HepG2 (cell line): ENCODE measurements around the gene IL11RA. TPM values are rescaled to one million over a fixed set of nuclear protein-coding genes. Genes with fewer than 3 reads are reported as not detected.
A peak's percentile ranks its signal among the peaks of the same experiment; 100 is the strongest.

Experiments used
- ASH2L ChIP-seq: fragments of 300-600, 200-600 bp; sonication (generic); IDR thresholded peaks from 2 replicates; pipeline ENCODE4 v1.7.0; 2017; ENCODE audit warnings: low read depth, mild to moderate bottlenecking, moderate library complexity, mixed read lengths, low read length; ENCODE audit not compliant: insufficient read length
- CHD2 ChIP-seq: IDR thresholded peaks from 2 replicates; pipeline ENCODE4 v1.6.1; 2011; ENCODE audit warnings: low read depth, low read length, improper control_type of control experiment
- ELF1 ChIP-seq: sonication (generic); formaldehyde crosslinking; IDR thresholded peaks from 2 replicates; pipeline ENCODE4 v1.4.0; 2020; ENCODE audit warnings: missing genetic modification reagents
- ELF4 ChIP-seq: sonication (generic); formaldehyde crosslinking; IDR thresholded peaks from 2 replicates; pipeline ENCODE4 v1.5.0; 2020; ENCODE audit warnings: missing genetic modification reagents, mild to moderate bottlenecking, moderate library complexity, borderline replicate concordance
- FOXA3 ChIP-seq: IDR thresholded peaks from 2 replicates; pipeline ENCODE4 v1.6.1; 2016; ENCODE audit warnings: missing genetic modification reagents, missing compliant biosample characterization
- KDM1A ChIP-seq: IDR thresholded peaks from 2 replicates; pipeline ENCODE4 v1.6.1; 2016; ENCODE audit warnings: missing compliant biosample characterization
- NCOA1 ChIP-seq: sonication (generic); formaldehyde crosslinking; IDR thresholded peaks from 2 replicates; pipeline ENCODE4 v1.9.0; 2021; ENCODE audit warnings: missing genetic modification reagents
- PCBP1 ChIP-seq: fragments of 200-400 bp; formaldehyde crosslinking; IDR thresholded peaks from 2 replicates; pipeline ENCODE4 v1.6.1; 2017; ENCODE audit warnings: mild to moderate bottlenecking, low read depth, low read length, borderline replicate concordance
- PHF20 ChIP-seq: sonication (generic); formaldehyde crosslinking; IDR thresholded peaks from 2 replicates; pipeline ENCODE4 v1.5.0; 2020; ENCODE audit warnings: mild to moderate bottlenecking, missing genetic modification reagents
- POLR2AphosphoS5 ChIP-seq: IDR thresholded peaks from 2 replicates; pipeline ENCODE4 v1.6.1; 2012; ENCODE audit warnings: low read depth, low read length
- THAP9 ChIP-seq: sonication (generic); formaldehyde crosslinking; IDR thresholded peaks from 2 replicates; pipeline ENCODE4; 2020; ENCODE audit warnings: missing genetic modification reagents, mild to moderate bottlenecking, borderline replicate concordance
- TP53 ChIP-seq: sonication (generic); formaldehyde crosslinking; conservative IDR thresholded peaks from 2 replicates; pipeline ENCODE4 v1.4.0; 2020; ENCODE audit warnings: missing genetic modification reagents
- ZBTB38 ChIP-seq: sonication (generic); formaldehyde crosslinking; IDR thresholded peaks from 2 replicates; pipeline ENCODE4 v1.5.1; 2020; ENCODE audit warnings: mild to moderate bottlenecking, missing genetic modification reagents
- ZNF251 ChIP-seq: sonication (generic); formaldehyde crosslinking; IDR thresholded peaks from 2 replicates; pipeline ENCODE4 v1.9.0; 2021; ENCODE audit warnings: mild to moderate bottlenecking, missing genetic modification reagents
- ZNF746 ChIP-seq: sonication (generic); formaldehyde crosslinking; IDR thresholded peaks from 2 replicates; pipeline ENCODE4 v1.8.0; 2022; ENCODE audit warnings: mild to moderate bottlenecking, missing genetic modification reagents
- ZNF800 ChIP-seq: sonication (generic); formaldehyde crosslinking; IDR thresholded peaks from 2 replicates; pipeline ENCODE4 v1.4.0; 2020; ENCODE audit warnings: missing genetic modification reagents
- polyA plus RNA-seq, 8 experiments: library from polyadenylated mRNA; depleted of rRNA in 3 of 8; stranded (reverse) in 7 of 8; unstranded in 1 of 8; fragments of >200 nt; fragmentation: Illumina TruSeq in 4 of 8; extraction: Trizol in 4 of 8; gene quantifications; 2 replicates each; pipeline versions ENCODE4 v1.2.1 to v1.2.3, GENCODE V29; 2011 to 2016; ENCODE audit warnings: low read depth in 4 of 8, missing spikeins in 1 of 8, mixed read lengths in 1 of 8; ENCODE audit not compliant: insufficient read depth in 1 of 8
- total RNA-seq, 5 experiments: library from RNA; depleted of rRNA; stranded (reverse); fragments of >200 nt; fragmentation: Illumina TruSeq; extraction: Trizol; gene quantifications; 2 replicates each; pipeline ENCODE4 v1.2.3, GENCODE V29; 2016; ENCODE audit warnings: low read depth in 1 of 5
- TF ChIP-seq, protein P1 (sequence below): sonication (generic); formaldehyde crosslinking; conservative IDR thresholded peaks from 2 replicates; pipeline ENCODE4 v1.8.0; 2022; ENCODE audit warnings: low read depth, missing genetic modification reagents
- TF ChIP-seq, protein P2 (sequence below): sonication (generic); formaldehyde crosslinking; IDR thresholded peaks from 2 replicates; pipeline ENCODE4 v1.8.1; 2023; ENCODE audit warnings: mild to moderate bottlenecking, missing genetic modification reagents, borderline replicate concordance
- TF ChIP-seq, protein P3 (sequence below): sonication (generic); formaldehyde crosslinking; IDR thresholded peaks from 2 replicates; pipeline ENCODE4 v1.5.0; 2020; ENCODE audit warnings: missing genetic modification reagents
- TF ChIP-seq, protein P4 (sequence below): sonication (generic); formaldehyde crosslinking; IDR thresholded peaks from 2 replicates; pipeline ENCODE4 v1.4.0; 2020; ENCODE audit warnings: missing genetic modification reagents
- TF ChIP-seq, protein P5 (sequence below): sonication (generic); formaldehyde crosslinking; IDR thresholded peaks from 2 replicates; pipeline ENCODE4 v1.4.0; 2020; ENCODE audit warnings: missing genetic modification reagents

Gene IL11RA
- total and polyA plus RNA-seq, 2 of the 13 experiments (the other 11 are each of a cell fraction or from before 2014, with no cell fraction given), result 2.0 to 4.2 TPM

- TF ChIP-seq, protein P1, sequence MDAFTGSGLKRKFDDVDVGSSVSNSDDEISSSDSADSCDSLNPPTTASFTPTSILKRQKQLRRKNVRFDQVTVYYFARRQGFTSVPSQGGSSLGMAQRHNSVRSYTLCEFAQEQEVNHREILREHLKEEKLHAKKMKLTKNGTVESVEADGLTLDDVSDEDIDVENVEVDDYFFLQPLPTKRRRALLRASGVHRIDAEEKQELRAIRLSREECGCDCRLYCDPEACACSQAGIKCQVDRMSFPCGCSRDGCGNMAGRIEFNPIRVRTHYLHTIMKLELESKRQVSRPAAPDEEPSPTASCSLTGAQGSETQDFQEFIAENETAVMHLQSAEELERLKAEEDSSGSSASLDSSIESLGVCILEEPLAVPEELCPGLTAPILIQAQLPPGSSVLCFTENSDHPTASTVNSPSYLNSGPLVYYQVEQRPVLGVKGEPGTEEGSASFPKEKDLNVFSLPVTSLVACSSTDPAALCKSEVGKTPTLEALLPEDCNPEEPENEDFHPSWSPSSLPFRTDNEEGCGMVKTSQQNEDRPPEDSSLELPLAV (CRISPR knock-in tag), result no peak
- no peak for TF ChIP-seq CHD2
- TF ChIP-seq ELF1 (CRISPR knock-in tag), result no peak
- TF ChIP-seq ZNF800 (CRISPR knock-in tag), result no peak
- TF ChIP-seq, protein P2, sequence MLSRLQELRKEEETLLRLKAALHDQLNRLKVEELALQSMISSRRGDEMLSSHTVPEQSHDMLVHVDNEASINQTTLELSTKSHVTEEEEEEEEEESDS (CRISPR knock-in tag), result no peak
- TF ChIP-seq KDM1A (CRISPR knock-in tag), result no peak
- TF ChIP-seq TP53 (CRISPR knock-in tag), result no peak
- peak; percentile 81 for TF ChIP-seq FOXA3
- TF ChIP-seq NCOA1, result 0 out of 2 replicates have a peak, but pooled peaks have one; percentile 38
- TF ChIP-seq ZNF746, result no peak
- TF ChIP-seq PHF20, result 0 out of 2 replicates have a peak, but pooled peaks have one; percentile 26
- no peak for TF ChIP-seq THAP9
- TF ChIP-seq PCBP1, result no peak
- no peak for TF ChIP-seq ZNF251 (CRISPR knock-in tag)
- TF ChIP-seq, protein P3, sequence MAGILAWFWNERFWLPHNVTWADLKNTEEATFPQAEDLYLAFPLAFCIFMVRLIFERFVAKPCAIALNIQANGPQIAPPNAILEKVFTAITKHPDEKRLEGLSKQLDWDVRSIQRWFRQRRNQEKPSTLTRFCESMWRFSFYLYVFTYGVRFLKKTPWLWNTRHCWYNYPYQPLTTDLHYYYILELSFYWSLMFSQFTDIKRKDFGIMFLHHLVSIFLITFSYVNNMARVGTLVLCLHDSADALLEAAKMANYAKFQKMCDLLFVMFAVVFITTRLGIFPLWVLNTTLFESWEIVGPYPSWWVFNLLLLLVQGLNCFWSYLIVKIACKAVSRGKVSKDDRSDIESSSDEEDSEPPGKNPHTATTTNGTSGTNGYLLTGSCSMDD (CRISPR knock-in tag), result no peak
- TF ChIP-seq POLR2AphosphoS5, result no peak
- TF ChIP-seq, protein P4, sequence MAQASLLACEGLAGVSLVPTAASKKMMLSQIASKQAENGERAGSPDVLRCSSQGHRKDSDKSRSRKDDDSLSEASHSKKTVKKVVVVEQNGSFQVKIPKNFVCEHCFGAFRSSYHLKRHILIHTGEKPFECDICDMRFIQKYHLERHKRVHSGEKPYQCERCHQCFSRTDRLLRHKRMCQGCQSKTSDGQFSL (CRISPR knock-in tag), result no peak
- TF ChIP-seq, protein P5, sequence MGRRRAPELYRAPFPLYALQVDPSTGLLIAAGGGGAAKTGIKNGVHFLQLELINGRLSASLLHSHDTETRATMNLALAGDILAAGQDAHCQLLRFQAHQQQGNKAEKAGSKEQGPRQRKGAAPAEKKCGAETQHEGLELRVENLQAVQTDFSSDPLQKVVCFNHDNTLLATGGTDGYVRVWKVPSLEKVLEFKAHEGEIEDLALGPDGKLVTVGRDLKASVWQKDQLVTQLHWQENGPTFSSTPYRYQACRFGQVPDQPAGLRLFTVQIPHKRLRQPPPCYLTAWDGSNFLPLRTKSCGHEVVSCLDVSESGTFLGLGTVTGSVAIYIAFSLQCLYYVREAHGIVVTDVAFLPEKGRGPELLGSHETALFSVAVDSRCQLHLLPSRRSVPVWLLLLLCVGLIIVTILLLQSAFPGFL (CRISPR knock-in tag), result no peak
- no peak for TF ChIP-seq ELF4
- no peak for TF ChIP-seq ASH2L
- no peak for TF ChIP-seq ZBTB38
These were observed 36.5 kb downstream of the IL11RA start (continued) for GRCh38 chr9:34688329-34689115.
